ENCODE measurements around the gene ASTE1. TPM values are rescaled to one million over a fixed set of nuclear protein-coding genes. Genes with fewer than 3 reads are reported as not detected.

The ASTE1 gene
- total and polyA plus RNA-seq, 2 of the 8 experiments (the other 6 are each of a cell fraction or from before 2014, with no cell fraction given) = 6.4 TPM; not detected in 1

DNA sequence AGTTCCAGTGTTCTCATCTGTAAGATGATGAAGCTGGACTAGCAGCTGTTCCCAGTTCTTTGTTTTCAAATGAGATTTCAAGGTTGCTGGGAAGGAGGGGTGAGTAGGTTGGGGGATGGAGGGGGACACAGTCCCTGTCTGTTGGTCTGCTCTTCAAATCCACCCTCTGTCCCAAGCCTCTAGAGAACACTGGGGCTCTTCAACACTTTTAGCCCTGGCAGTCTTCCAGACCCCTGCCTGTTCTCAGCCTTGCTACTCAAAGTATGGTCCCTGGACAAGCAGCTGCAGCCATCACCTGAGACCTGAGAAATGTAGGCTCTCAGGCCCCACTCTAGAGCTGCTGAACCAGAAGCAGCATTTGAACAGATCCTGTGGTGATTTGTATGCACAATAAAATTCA is 41.4 kb upstream of the ASTE1 start:
- H4K8ac ChIP-seq (ENCODE audit: extremely low read depth, insufficient read depth, low read length) = no peak overlapping the region
- no peak overlapping the region for H3K18ac ChIP-seq (ENCODE audit: extremely low read depth, low read length)
- no peak overlapping the region for H2AFZ ChIP-seq (ENCODE audit: low read length)
- no peak overlapping the region for H2AK5ac ChIP-seq (ENCODE audit: low read depth, low read length)
- H3K4me1 ChIP-seq (replicated peaks in 1 of 4; ENCODE audit: control insufficient read depth in 3 of 4, insufficient read depth in 4 of 4, low read length in 3 of 4) = no peaks in the 10 kb centered on the region
- ChIA-PET CTCF (ENCODE audit: partially characterized antibody) (interaction anchor here (1.2 kb wide), 2 partner anchors 10 to 482 kb away, joined by 3 read pairs; no protein-coding TSS in a partner anchor), POLR2A (ENCODE audit: partially characterized antibody) (no interaction called here)
- H3K79me2 ChIP-seq (ENCODE audit: control insufficient read depth in 1 of 2, insufficient read depth in 2 of 2, low read length in 2 of 2) = no peaks in the 10 kb centered on the region
- H2BK12ac ChIP-seq (ENCODE audit: low read depth, low read length) = no peak overlapping the region
- no peak overlapping the region for H2BK20ac ChIP-seq (ENCODE audit: low read length)
- FAIRE-seq (no peak), DNase-seq (ENCODE audit: low read depth in 1 of 2, low spot score in 2 of 2) (no peak)
- H3K56ac ChIP-seq (replicated peaks; ENCODE audit: insufficient read length, low read depth, low read length) = no peak overlapping the region
- no peak overlapping the region for H2BK120ac ChIP-seq (replicated peaks; ENCODE audit: low read depth, low read length)
- no peak overlapping the region for H3K23ac ChIP-seq (ENCODE audit: insufficient read length)
- H3K23me2 ChIP-seq (ENCODE audit: low read depth, low read length) = no peaks in the 10 kb centered on the region
- 0 out of 2 replicates have a peak overlapping the region, but pooled peaks have one; percentile 21 for H2BK15ac ChIP-seq (ENCODE audit: low read length)
- no peaks in the 10 kb centered on the region for H3K9me3 ChIP-seq (ENCODE audit: insufficient read depth in 2 of 2, low read depth in 1 of 2, low read length in 1 of 2)
- no peak overlapping the region for H3K27ac ChIP-seq (ENCODE audit: low read depth, low read length)
- no peak overlapping the region for H3K4me3 ChIP-seq (ENCODE audit: extremely low read depth in 1 of 4, insufficient read depth in 2 of 4, low read depth in 3 of 4, low read length in 4 of 4)
- no peaks in the 10 kb centered on the region for H3K79me1 ChIP-seq (ENCODE audit: low read depth, low read length)
- H3K4ac ChIP-seq (replicated peaks; ENCODE audit: insufficient read length, low read depth, low read length) = no peak overlapping the region
- H3K27me3 ChIP-seq (replicated peaks in 1 of 4; ENCODE audit: control insufficient read depth in 3 of 4, extremely low read depth in 1 of 4, insufficient read depth in 3 of 4, low read length in 3 of 4) = no peaks in the 10 kb centered on the region
- no peak overlapping the region for H3K4me2 ChIP-seq (ENCODE audit: insufficient read depth in 1 of 2, low read depth in 2 of 2, low read length in 2 of 2)
- H3K36me3 ChIP-seq (ENCODE audit: control insufficient read depth in 2 of 4, insufficient read depth in 4 of 4, low read length in 3 of 4) = no peaks in the 10 kb centered on the region
- TF ChIP-seq POLR2A (IDR thresholded peaks at IDR 0.05; ENCODE audit: control extremely low read depth in 1 of 2, low read depth in 2 of 2, low read length in 2 of 2) (no peak), SP1 (IDR thresholded peaks at IDR 0.05; ENCODE audit: low read depth, low read length) (no peak), CEBPB (IDR thresholded peaks at IDR 0.05; ENCODE audit: low read depth, low read length) (no peak), RBBP5 (IDR thresholded peaks at IDR 0.05; ENCODE audit: borderline replicate concordance, low read depth, low read length) (no peak), TEAD4 (IDR thresholded peaks at IDR 0.05; ENCODE audit: low read depth, low read length) (no peak), TCF12 (IDR thresholded peaks at IDR 0.05; ENCODE audit: low read depth, low read length) (no peak), RFX5 (IDR thresholded peaks at IDR 0.05; ENCODE audit: borderline replicate concordance, low read depth, low read length) (no peak), CREB1 (IDR thresholded peaks at IDR 0.05) (no peak), EP300 (IDR thresholded peaks at IDR 0.05; ENCODE audit: borderline replicate concordance in 1 of 2, low read depth in 2 of 2, low read length in 2 of 2) (no peak), SP2 (IDR thresholded peaks at IDR 0.05; ENCODE audit: low read length) (no peak), ASH2L (IDR thresholded peaks at IDR 0.05; ENCODE audit: low read length) (no peak), JUND (IDR thresholded peaks at IDR 0.05; ENCODE audit: low read length) (no peak)
- TF ChIP-seq, protein P1, sequence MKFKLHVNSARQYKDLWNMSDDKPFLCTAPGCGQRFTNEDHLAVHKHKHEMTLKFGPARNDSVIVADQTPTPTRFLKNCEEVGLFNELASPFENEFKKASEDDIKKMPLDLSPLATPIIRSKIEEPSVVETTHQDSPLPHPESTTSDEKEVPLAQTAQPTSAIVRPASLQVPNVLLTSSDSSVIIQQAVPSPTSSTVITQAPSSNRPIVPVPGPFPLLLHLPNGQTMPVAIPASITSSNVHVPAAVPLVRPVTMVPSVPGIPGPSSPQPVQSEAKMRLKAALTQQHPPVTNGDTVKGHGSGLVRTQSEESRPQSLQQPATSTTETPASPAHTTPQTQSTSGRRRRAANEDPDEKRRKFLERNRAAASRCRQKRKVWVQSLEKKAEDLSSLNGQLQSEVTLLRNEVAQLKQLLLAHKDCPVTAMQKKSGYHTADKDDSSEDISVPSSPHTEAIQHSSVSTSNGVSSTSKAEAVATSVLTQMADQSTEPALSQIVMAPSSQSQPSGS (IDR thresholded peaks at IDR 0.05; ENCODE audit: low read length) = no peak
- TF ChIP-seq, protein P2, sequence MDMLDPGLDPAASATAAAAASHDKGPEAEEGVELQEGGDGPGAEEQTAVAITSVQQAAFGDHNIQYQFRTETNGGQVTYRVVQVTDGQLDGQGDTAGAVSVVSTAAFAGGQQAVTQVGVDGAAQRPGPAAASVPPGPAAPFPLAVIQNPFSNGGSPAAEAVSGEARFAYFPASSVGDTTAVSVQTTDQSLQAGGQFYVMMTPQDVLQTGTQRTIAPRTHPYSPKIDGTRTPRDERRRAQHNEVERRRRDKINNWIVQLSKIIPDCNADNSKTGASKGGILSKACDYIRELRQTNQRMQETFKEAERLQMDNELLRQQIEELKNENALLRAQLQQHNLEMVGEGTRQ (IDR thresholded peaks at IDR 0.05; ENCODE audit: low read length) = no peak
- H2BK5ac ChIP-seq (ENCODE audit: low read depth, low read length) = no peak overlapping the region
- no peak overlapping the region for H4K5ac ChIP-seq (ENCODE audit: insufficient read length, low read depth, low read length)
- H3K14ac ChIP-seq (ENCODE audit: insufficient read length) = no peak overlapping the region
- no peaks in the 10 kb centered on the region for H4K20me1 ChIP-seq (replicated peaks in 1 of 2; ENCODE audit: control insufficient read depth in 1 of 2, insufficient read depth in 2 of 2, low read length in 2 of 2)
- H4K91ac ChIP-seq (replicated peaks; ENCODE audit: insufficient read length, low read length) = no peak overlapping the region
- H3K9ac ChIP-seq (replicated peaks in 1 of 4; ENCODE audit: extremely low read depth in 1 of 4, low read depth in 3 of 4, low read length in 3 of 4) = no peak overlapping the region
